GM18951 (cell line): ENCODE results near the gene QPRT.

Experiments
- POLR2A ChIP-seq: IDR thresholded peaks from 4 replicates; pipeline ENCODE4 v1.6.1; 2011; ENCODE audit warnings: mild to moderate bottlenecking; ENCODE audit not compliant: insufficient read length, insufficient read depth; ENCODE audit errors: extremely low read depth
- in situ Hi-C: fragments of 300-500 bp; cut with MboI; formaldehyde crosslinking; loops from one replicate; pipeline ENCODE4 v1.12.0; 2022; ENCODE audit warnings: low sequenced_read_pairs, mixed read lengths, inconsistent platforms; ENCODE audit not compliant: unreplicated experiment

QPRT gene

DNA sequence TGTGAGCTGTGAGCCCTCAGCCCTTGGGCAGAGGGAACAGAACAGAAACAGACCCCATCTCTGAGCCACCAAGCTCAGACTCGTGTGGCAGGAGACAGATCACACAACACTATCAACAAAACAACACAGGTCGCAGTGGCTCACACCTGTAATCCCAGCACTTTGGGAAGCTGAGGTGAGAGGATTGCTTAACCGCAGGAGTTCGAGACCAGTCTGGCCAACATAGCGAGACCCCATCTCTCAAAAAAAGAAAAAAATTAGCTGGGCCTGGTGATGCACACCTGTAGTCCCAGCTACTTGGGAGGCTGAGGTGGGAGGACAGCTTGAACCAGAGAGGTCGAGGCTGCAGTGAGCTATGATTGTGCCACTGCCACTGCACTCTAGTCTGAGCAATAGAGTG, 5.5 kb upstream of the QPRT start:
- in situ Hi-C loops: no loop called here
- TF ChIP-seq POLR2A: no peak

DNA sequence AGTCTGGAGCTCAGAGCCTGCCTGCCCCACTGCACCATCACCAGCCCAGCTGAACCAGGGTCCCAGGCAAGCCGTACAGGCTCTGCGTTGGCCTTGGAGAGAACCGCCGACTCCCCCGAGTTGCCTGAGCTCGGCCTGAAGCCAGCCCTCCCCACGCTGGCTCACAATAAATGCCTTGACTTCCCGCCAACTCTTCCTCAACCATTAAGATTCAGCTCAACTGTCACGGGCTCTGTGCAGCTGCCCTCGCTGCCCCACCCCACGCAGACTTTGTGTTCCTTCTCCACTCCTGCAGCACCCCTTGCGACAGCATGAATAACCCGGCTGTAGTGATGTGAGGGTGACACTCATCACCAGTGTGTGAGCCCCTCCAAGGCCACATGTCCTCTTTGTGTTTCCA, 4.8 kb upstream of the QPRT start:
- in situ Hi-C loops: no loop called here
- no peak for TF ChIP-seq POLR2A

DNA sequence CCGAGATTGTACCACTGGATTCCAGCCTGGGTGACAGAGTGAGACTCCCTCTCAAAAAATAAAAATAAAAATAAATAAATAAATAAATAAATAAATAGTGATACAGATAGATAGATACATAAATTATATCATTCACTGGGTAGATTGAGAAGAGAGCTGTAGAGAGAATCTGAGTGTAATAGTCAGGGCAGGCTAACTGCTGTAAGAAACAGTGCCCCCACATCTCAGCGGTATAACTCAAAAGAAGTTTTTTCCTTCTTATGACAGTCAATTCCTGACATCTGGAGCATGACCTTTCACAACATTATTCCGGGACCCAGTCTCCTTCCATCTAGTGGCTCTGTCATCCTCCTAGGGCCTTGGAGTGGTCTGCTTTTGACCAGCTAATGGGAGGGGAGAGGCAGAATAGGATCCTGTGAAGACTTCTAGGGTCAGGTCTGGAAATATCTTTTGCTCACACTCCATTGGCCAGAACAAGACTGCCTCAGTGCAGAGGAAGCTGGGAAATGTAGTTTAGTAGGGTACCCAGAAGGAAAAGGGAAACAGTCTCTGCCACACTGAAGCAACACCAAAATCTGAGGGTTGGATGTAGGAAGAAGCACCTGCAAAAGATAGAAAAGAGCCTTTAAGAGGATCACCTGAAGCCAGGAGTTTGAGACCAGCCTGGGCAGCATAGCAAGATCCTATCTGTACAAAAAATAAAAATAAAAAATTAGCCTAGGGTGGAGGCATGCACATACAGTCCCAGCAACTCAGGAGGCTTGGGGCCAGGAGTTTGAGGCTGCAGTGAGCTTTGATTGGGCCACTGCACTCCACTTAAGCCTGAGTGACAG, 3.0 kb upstream of the QPRT start:
- in situ Hi-C loops: loop anchor here (25.0 kb wide), 1 partner anchor 336 kb away; the partner anchor contains the start of genes C16orf92 and DOC2A
- TF ChIP-seq POLR2A: no peak

DNA sequence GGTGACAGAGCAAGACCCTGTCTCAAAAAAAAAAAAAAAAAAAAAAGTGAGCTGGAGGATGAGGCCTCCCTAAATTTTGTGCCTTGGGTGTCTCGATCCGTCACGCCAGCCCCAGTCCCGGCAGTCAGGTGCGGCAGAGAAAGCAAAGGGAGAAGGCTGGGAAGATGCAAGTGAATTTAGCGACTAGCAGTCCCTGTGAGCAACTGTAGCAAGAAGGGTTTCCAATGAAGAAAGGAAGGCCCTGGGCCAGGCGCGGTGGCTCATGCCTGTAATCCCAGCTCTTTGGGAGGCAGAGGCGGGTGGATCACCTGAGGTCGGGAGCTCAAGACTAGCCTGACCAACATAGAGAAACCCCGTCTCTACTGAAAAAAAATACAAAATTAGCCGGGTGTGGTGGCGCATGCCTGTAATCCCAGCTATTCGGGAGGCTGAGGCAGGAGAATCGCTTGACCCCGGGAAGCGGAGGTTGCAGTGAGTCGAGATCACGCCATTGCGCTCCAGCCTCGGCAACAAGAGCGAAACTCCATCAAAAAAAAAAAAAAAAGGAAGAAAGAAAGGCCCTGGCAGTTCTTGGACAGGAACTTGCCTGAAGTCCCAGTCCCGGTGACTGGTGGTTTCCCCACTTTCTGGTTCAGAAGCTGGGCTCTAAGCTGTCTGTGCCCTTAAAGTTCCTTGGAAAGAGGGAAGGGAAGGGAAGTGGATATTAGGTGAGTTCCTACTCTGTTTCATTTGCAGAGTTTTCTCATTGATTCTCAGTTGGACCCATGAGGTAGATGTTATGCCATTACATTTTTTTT, 1.8 kb upstream of the QPRT start:
- no peak for TF ChIP-seq POLR2A
- in situ Hi-C loops: loop anchor here (25.0 kb wide), 1 partner anchor 335 kb away; the partner anchor contains the start of genes C16orf92 and DOC2A

DNA sequence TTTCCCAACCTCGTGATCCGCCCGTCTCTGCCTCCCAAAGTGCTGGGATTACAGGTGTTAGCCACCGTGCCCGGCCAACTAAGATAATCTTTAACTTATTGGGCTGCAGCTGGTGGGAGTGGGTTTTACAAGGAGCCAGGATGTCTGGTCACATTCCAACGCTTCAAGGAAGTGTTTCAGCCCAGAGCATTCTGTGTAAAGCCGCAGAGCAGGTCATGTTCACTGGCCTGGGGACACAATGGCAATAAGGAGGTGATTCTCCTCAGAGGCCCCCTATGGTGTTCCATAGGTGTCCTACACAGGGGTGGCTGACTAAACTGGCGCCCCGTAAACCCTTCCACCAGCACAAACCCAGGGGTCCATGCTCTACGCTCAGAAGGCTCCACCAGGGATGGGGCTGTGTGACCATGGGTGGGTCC, 1.2 kb downstream of the QPRT start:
- TF ChIP-seq POLR2A: no peak
- in situ Hi-C loops: loop anchor here (25.0 kb wide), 1 partner anchor 332 kb away; the partner anchor contains the start of genes C16orf92 and DOC2A

DNA sequence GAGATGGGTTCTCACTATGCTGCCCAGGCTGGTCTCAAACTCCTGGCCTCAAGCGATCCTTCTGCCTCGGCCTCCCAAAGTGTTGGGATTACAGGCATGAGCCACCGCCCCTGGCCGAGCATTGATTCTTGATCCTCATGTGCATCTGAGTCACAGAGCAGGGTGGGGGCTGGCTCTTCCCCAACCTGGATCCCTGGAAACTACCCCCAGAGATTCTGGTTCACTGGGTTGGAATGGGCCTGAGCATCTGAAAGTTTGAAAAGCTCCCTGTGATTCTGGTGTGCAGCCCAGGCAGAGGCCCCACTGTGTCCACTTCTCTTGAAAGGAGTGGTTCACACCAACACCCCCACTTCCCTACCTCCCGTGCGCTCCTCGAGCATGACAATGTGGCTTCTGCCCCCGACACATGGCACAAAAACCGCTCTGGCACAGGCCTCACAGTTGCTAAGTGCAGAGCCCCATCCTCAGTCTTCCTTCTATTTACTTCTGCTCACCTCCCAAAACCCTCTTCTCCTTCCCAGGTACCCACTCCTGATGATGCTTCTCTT, 4.6 kb downstream of the QPRT start:
- TF ChIP-seq POLR2A: no peak
- in situ Hi-C loops: loop anchor here (25.0 kb wide), 1 partner anchor 329 kb away; the partner anchor contains the start of genes C16orf92 and DOC2A

DNA sequence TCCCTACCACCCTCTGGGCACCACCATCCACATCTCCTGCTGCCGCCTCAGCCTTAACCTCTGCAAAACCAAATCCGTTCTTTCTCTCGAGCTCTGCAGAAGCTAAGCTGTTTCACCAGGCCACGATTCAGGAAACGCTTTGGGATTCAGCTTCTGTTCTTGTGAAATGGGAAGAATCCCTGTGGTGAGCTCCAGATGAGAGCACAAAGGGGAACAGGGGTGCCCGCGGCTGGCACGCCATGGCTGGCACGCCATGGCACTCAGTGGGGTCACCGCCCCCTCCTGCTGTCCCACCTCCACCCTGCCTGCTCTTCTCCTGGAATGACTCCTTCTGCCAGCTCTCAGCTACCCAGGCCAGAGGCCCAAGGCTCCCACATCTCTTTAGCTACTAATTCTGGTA, 5.7 kb downstream of the QPRT start:
- TF ChIP-seq POLR2A: no peak
- in situ Hi-C loops: loop anchor here (25.0 kb wide), 1 partner anchor 328 kb away; the partner anchor contains the start of genes C16orf92 and DOC2A

DNA sequence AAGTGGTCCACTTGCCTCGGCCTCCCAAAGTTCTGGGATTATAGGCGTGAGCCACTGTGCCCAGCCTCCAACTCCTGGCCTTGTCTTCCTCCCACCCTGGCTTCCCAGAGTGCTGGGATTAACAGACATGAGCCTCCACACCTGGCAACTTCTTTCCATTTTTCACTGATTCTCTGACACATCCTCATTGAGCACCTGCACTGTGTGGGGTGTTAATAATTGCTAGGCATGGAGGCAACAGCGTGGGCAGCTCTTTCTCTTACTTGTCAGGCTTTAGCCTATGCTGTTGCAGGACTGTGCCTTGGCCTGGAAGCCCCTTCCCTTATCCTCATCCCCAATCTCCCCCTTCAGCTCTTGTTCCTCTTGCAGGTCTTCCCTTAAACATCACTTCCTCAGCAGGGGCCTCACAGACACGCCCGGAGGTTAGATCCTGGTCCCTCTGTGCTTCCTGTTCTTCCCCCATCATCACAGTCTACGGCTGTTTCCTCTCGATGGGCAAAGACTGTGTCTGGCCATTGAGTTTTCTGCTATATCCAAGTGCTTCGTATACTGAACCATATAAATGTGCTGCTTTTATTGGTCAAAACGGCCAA, 7.9 kb downstream of the QPRT start:
- no peak for TF ChIP-seq POLR2A
- in situ Hi-C loops: loop anchor here (25.0 kb wide), 1 partner anchor 325 kb away; the partner anchor contains the start of genes C16orf92 and DOC2A

DNA sequence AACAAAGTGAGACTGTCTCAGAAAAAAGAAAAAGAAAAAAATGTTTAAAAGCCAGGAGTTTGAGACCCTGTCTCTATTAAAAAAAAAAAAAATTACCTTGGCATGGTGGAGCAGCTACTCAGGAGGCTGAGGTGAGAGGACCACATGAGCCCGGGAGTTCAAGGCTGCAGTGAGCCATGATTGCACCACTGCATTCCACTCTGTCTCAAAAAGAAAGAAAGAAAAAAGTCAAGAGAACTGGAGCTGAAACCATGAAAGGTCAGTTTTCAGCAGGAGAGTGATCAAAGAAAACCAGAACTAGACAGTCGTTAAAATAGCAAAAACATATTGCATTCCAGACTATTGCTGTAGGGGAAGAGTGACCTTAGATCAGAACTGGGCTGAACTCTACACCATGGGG, 8.8 kb downstream of the QPRT start:
- in situ Hi-C loops: loop anchor here (25.0 kb wide), 1 partner anchor 325 kb away; the partner anchor contains the start of genes C16orf92 and DOC2A
- no peak for TF ChIP-seq POLR2A

DNA sequence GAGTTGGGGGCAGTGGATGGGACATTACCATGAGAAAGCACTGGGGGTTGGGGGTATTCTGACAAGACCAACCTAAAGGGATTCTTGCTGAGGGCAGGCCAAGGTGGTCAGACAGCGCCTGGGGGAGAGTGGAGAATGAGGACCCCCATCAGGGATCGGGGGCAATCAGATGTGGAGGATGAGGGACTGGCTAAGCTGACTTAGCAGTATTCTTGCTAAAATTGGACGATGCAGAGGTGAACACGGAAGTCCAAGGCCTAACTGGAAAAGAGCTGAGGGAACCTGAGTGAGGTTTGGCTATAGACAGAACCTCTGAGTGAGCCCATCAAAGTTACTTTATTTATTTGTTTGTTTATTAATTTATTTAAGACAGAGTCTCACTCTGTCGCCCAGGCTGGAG, 9.2 kb downstream of the QPRT start:
- no peak for TF ChIP-seq POLR2A
- in situ Hi-C loops: loop anchor here (25.0 kb wide), 1 partner anchor 324 kb away; the partner anchor contains the start of genes C16orf92 and DOC2A

DNA sequence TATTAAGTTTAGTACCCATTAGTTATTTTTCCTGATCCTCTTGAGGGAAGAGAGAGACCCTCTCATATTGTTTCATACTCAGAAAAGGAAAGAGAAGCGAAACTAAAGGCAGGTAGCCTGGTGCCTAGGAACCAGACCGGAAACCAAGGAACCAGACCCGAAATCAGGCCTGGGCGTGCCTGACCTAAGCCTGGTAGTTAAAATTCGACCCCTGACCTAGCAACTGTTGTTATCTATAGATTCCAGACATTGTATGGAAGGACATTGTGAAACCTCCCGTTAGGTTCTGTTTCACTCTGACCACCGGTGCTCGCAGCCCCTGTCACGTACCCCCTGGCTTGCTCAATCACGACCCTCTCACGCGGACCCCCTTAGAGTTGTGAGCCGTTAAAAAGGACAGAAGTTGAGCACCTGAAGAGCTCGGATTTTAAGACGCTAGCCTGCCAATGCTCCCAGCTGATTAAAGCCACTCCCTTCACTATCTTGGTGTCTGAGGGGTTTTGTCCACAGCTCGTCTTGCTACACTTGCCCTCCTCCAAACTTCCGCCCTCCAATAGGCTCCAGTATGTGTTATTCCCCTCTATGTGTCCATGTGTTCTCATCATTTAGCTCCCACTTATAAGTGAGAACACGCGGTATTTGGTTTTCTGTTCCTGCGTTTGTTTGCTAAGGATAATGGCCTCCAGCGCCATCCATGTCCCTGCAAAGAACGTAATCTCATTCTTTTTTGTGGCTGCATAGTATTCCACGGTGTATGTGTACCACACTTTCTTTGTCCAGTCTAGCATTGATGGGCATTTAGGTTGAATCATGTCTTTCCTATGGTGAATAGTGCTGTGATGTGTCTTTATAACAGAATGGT, 10.7 kb downstream of the QPRT start:
- in situ Hi-C loops: loop anchor here (25.0 kb wide), 1 partner anchor 323 kb away; the partner anchor contains the start of genes C16orf92 and DOC2A

DNA sequence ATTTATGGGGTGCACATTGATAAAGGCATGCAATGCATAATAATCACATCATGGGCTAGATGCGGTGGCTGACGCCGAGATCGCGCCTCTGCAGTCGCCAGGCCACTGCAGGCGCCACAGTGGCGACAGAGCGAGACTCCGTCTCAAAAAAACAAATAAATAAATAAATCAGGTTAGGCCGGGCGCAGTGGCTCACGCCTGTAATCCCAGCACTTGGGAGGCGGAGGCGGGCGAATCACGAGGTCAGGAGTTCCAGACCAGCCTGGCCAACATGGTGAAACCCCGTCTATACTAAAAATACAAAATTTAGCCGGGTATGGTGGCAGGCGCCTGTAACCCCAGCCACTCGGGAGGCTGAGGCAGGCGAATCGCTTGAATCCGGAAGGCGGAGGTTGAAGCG, 13.6 kb downstream of the QPRT start:
- in situ Hi-C loops: loop anchor here (25.0 kb wide), 1 partner anchor 320 kb away; the partner anchor contains the start of genes C16orf92 and DOC2A
